SU-DHL-6 (cell line): ENCODE measurements around the gene KSR2.

Experiments
- H2AFZ ChIP-seq: fragments of 200-600 bp; sonication (generic); 2 replicates; pipeline ENCODE4 v1.6.1; 2014; ENCODE audit warnings: low read depth, mild to moderate bottlenecking, moderate library complexity, mixed read lengths, antibody characterized with exemption, low read length; ENCODE audit not compliant: severe bottlenecking
- H3F3A ChIP-seq: fragments of 200-600 bp; shearing (Covaris generic); 2 replicates; pipeline ENCODE4 v1.6.0; 2016; ENCODE audit warnings: antibody characterized with exemption, mild to moderate bottlenecking; ENCODE audit not compliant: insufficient read depth
- H3K27ac ChIP-seq: fragments of 200-600 bp; sonication (generic); 2 replicates; pipeline ENCODE4 v1.5.1; 2016; ENCODE audit warnings: low read depth, mild to moderate bottlenecking, low read length, moderate library complexity, mixed read lengths
- H3K27me3 ChIP-seq: fragments of 200-600 bp; sonication (generic), shearing (Covaris generic); 2 replicates; pipeline ENCODE4 v1.6.0; 2014; ENCODE audit warnings: mild to moderate bottlenecking, low read length
- H3K36me3 ChIP-seq: fragments of 200-600 bp; sonication (generic); 2 replicates; pipeline ENCODE4 v1.6.1; 2014; ENCODE audit warnings: mild to moderate bottlenecking, low read length, mixed read lengths
- H3K4me2 ChIP-seq: fragments of 300-600, 200-600 bp; shearing (Covaris generic), sonication (generic); 2 replicates; pipeline ENCODE4 v1.6.0; 2014; ENCODE audit warnings: low read length, low read depth, mild to moderate bottlenecking; ENCODE audit not compliant: poor library complexity, severe bottlenecking
- H3K4me3 ChIP-seq: fragments of 200-600 bp; sonication (generic); 2 replicates; pipeline ENCODE4 v1.5.1; 2014; ENCODE audit warnings: antibody characterized with exemption, low read length, mild to moderate bottlenecking, mixed read lengths; ENCODE audit not compliant: insufficient read depth, poor library complexity, severe bottlenecking
- H3K79me2 ChIP-seq: fragments of 200-600 bp; sonication (generic); 2 replicates; pipeline ENCODE4 v1.6.1; 2014; ENCODE audit warnings: mild to moderate bottlenecking, low read length, moderate library complexity; ENCODE audit not compliant: insufficient read depth
- H3K9ac ChIP-seq: fragments of 200-600 bp; sonication (generic); 2 replicates; pipeline ENCODE4 v1.7.0; 2014; ENCODE audit warnings: mild to moderate bottlenecking, low read length
- H3K9me2 ChIP-seq: fragments of 200-600 bp; sonication (generic); replicated peaks from 2 replicates; pipeline ENCODE4 v1.6.1; 2014; ENCODE audit warnings: low read length; ENCODE audit not compliant: insufficient read depth
- H3K9me3 ChIP-seq: fragments of 200-600 bp; sonication (generic); 2 replicates; pipeline ENCODE4 v1.6.1; 2014; ENCODE audit warnings: low read length, mixed read lengths; ENCODE audit not compliant: insufficient read depth
- H4K20me1 ChIP-seq: fragments of 200-600 bp; sonication (generic); 2 replicates; pipeline ENCODE4 v1.6.1; 2014; ENCODE audit warnings: low read depth, mild to moderate bottlenecking, antibody characterized with exemption, low read length, moderate library complexity, mixed read lengths
- CTCF ChIP-seq: fragments of 200-600 bp; sonication (generic); IDR thresholded peaks from one replicate; pipeline ENCODE4 v1.5.1; 2017; ENCODE audit warnings: antibody characterized with exemption, mild to moderate bottlenecking, low read length, moderate library complexity; ENCODE audit not compliant: insufficient read depth, poor library complexity, severe bottlenecking
- EZH2phosphoT487 ChIP-seq: fragments of 200-600 bp; sonication (generic), shearing (Covaris generic); conservative IDR thresholded peaks from 2 replicates; pipeline ENCODE4 v1.6.1; 2018; ENCODE audit warnings: mild to moderate bottlenecking, antibody characterized with exemption, low read length, moderate library complexity, mixed read lengths

KSR2 gene

GRCh38 chr12:117819160-117819559, 149.6 kb downstream of the KSR2 start:
- no peaks in the 10 kb centered on the region for H3K27me3 ChIP-seq
- H3K27ac ChIP-seq: no peak overlapping the region
- no peak overlapping the region for H2AFZ ChIP-seq
- no peak overlapping the region for H3K4me3 ChIP-seq
- no peak overlapping the region for H3K9ac ChIP-seq
- H3K9me3 ChIP-seq: no peaks in the 10 kb centered on the region
- no peaks in the 10 kb centered on the region for H3K79me2 ChIP-seq
- no peaks in the 10 kb centered on the region for H3K9me2 ChIP-seq
- no peaks in the 10 kb centered on the region for H4K20me1 ChIP-seq
- H3K4me2 ChIP-seq: no peak overlapping the region
- no peaks in the 10 kb centered on the region for H3F3A ChIP-seq
- H3K36me3 ChIP-seq: no peaks in the 10 kb centered on the region
- TF ChIP-seq CTCF (no peak), EZH2phosphoT487 (no peak)

DNA sequence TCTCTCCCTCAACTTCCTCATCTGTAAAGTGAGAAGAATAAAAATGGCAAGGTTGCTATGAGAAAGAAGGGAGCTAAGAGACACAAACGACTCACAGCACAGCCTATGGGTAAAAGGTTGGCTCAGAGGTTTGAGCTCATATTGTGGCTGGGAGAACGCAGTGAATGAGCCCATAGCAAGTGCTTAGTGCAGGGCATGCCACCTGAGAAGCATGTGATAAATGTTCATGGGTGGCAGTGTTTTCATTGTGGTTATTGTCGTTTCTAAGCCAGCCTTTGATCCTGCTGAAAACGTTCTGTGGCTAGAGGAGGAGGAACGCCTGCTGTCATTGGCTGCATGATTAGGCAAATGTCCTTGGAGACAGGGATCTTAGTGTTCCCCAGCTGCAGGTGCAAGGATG, 150.4 kb downstream of the KSR2 start:
- H3K9ac ChIP-seq: no peak overlapping the region
- TF ChIP-seq EZH2phosphoT487 (no peak), CTCF (no peak)
- no peak overlapping the region for H3K4me3 ChIP-seq
- no peaks in the 10 kb centered on the region for H4K20me1 ChIP-seq
- H3K36me3 ChIP-seq: no peaks in the 10 kb centered on the region
- H3K4me2 ChIP-seq: no peak overlapping the region
- no peaks in the 10 kb centered on the region for H3K27me3 ChIP-seq
- H3K9me2 ChIP-seq: no peaks in the 10 kb centered on the region
- H2AFZ ChIP-seq: no peak overlapping the region
- H3K27ac ChIP-seq: no peak overlapping the region
- no peaks in the 10 kb centered on the region for H3K79me2 ChIP-seq
- H3F3A ChIP-seq: no peaks in the 10 kb centered on the region
- no peaks in the 10 kb centered on the region for H3K9me3 ChIP-seq

- Histone ChIP-seq H3K9me2 (no peaks in the 10 kb centered on the region), H4K20me1 (no peaks in the 10 kb centered on the region), H3K4me3 (no peak overlapping the region), H3K9ac (no peak overlapping the region), H3K4me2 (no peak overlapping the region), H3K79me2 (no peaks in the 10 kb centered on the region), H2AFZ (no peak overlapping the region), H3K27ac (no peak overlapping the region), H3K36me3 (no peaks in the 10 kb centered on the region), H3F3A (no peaks in the 10 kb centered on the region), H3K27me3 (no peaks in the 10 kb centered on the region), H3K9me3 (no peaks in the 10 kb centered on the region)
- TF ChIP-seq EZH2phosphoT487 (no peak), CTCF (no peak)
Observed at GRCh38 chr12:117809509-117809908, 159.3 kb downstream of the KSR2 start.

GRCh38 chr12:117807946-117808345, 160.8 kb downstream of the KSR2 start:
- H3K79me2 ChIP-seq: no peaks in the 10 kb centered on the region
- H2AFZ ChIP-seq: no peak overlapping the region
- H4K20me1 ChIP-seq: no peaks in the 10 kb centered on the region
- no peaks in the 10 kb centered on the region for H3F3A ChIP-seq
- TF ChIP-seq CTCF (no peak), EZH2phosphoT487 (no peak)
- H3K9ac ChIP-seq: no peak overlapping the region
- no peak overlapping the region for H3K27ac ChIP-seq
- H3K4me2 ChIP-seq: no peak overlapping the region
- H3K27me3 ChIP-seq: no peaks in the 10 kb centered on the region
- no peak overlapping the region for H3K4me3 ChIP-seq
- no peaks in the 10 kb centered on the region for H3K9me3 ChIP-seq
- H3K36me3 ChIP-seq: no peaks in the 10 kb centered on the region
- H3K9me2 ChIP-seq: no peaks in the 10 kb centered on the region
